Retinal pigment epithelial cell (primary cell): ENCODE measurements around the gene TOMM34.

Experiments
- DNase-seq: peaks from one replicate; pipeline ENCODE4 v3.0.0-alpha.2; 2010; ENCODE audit warnings: low read depth
- H3K4me3 ChIP-seq: 2 replicates; pipeline ENCODE4 v1.5.1; 2011; ENCODE audit warnings: mild to moderate bottlenecking, low read length, control low read depth, moderate library complexity
- TF ChIP-seq, protein P1 (sequence below): conservative IDR thresholded peaks from 2 replicates; pipeline ENCODE4 v1.5.1; 2011; ENCODE audit warnings: low read depth, low read length, control low read depth, inconsistent platforms

TOMM34 gene

GRCh38 chr20:44988631-44989171 is 28.5 kb upstream of the TOMM34 start:
- H3K4me3 ChIP-seq, result no peak overlapping the region
- TF ChIP-seq, protein P1, sequence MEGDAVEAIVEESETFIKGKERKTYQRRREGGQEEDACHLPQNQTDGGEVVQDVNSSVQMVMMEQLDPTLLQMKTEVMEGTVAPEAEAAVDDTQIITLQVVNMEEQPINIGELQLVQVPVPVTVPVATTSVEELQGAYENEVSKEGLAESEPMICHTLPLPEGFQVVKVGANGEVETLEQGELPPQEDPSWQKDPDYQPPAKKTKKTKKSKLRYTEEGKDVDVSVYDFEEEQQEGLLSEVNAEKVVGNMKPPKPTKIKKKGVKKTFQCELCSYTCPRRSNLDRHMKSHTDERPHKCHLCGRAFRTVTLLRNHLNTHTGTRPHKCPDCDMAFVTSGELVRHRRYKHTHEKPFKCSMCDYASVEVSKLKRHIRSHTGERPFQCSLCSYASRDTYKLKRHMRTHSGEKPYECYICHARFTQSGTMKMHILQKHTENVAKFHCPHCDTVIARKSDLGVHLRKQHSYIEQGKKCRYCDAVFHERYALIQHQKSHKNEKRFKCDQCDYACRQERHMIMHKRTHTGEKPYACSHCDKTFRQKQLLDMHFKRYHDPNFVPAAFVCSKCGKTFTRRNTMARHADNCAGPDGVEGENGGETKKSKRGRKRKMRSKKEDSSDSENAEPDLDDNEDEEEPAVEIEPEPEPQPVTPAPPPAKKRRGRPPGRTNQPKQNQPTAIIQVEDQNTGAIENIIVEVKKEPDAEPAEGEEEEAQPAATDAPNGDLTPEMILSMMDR, result no peak
- no peak for DNase-seq

DNA sequence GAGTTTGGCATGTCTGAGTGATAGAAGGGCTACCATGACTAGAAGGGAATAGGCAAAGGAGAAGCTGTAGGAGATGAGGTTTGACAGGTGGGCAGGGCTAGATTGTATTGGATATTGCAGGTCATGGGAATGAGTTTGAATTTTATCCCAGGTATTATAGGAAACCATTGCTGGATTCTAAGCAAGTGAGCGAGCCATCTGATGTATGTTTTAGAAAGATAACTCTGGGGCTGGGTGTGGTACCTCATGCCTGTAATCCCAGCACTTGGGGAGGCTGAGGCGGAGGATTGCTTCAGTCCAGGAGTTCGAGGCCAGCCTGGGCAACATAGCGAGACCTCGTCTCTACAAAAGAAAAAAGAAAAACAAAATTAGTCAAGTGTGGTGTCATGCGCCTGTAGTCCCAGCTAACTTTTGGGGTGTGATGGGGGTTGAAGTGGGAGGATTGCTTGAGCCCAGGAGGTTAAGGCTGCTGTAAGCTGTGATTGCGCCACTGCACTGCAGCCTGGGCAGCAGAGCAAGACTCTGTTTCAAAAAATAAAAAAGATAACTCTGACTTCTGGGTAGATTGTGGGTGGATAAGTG is 23.0 kb upstream of the TOMM34 start:
- TF ChIP-seq, protein P1, result no peak
- no peak overlapping the region for H3K4me3 ChIP-seq
- no peak for DNase-seq

DNA sequence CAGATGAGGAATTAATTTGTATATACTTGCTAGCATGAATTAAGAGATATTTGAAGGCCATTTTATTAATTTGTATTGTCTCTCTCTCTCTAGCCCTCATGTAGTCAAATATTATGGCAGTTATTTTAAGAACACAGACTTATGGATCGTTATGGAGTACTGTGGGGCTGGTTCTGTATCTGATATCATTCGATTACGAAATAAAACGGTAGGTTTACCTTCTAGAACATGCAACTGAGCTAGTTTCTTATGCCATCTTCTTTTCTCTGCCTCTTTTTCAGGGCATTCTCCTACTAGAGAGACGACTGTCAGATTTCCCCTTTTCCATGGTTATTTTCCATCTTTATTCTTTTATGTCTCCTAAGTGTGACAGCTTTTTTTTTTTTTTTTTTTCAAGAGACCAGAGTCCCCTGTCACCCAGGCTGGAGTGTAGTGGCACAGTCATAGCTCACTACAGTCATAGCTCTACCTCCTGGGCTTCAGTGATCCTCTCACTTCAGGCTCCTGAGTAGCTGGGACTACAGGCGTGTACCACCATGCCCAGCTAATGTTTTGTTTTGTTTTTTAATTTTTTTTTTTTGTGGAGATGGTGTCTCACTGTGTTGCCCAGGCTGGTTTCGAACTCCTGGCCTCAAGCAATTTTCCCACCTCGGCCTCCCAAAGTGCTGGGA is 21.7 kb upstream of the TOMM34 start:
- H3K4me3 ChIP-seq, result no peak overlapping the region
- TF ChIP-seq, protein P1, result no peak
- DNase-seq, result no peak

GRCh38 chr20:44979090-44979621 is 19.0 kb upstream of the TOMM34 start:
- TF ChIP-seq, protein P1, result no peak
- no peak overlapping the region for H3K4me3 ChIP-seq
- no peak for DNase-seq

DNA sequence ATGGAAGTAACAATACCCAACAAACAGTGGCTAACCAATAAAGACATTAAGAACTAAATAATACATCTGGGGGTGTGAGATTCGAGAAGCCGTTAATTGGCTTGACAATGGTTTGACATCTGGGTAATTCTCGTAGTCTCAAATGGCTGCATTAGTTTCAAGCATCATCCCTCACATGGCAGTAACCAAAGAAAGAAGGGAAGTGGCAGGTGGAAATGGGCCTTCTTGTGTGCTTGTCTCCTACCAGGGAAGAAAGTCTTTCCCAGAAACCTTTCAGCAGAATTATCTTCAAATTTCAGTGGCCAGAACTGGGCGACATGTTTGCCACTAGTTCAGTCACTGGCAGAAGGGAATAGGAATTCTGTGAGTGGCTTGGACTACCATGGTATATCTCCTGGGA is 16.5 kb upstream of the TOMM34 start:
- TF ChIP-seq, protein P1, result no peak
- no peak for DNase-seq
- H3K4me3 ChIP-seq, result no peak overlapping the region

- no peak overlapping the region for H3K4me3 ChIP-seq
- TF ChIP-seq, protein P1, result no peak
- DNase-seq, result no peak
Measured at GRCh38 chr20:44973053-44973452, 12.9 kb upstream of the TOMM34 start.
